ENCODE results near the gene PDXK.

PDXK gene

GRCh38 chr21:43744725-43745124, 25.8 kb downstream of the PDXK start:
- DNase-seq = no peak

- no peak for DNase-seq
These were observed 27.0 kb downstream of the PDXK start for GRCh38 chr21:43745772-43746517.

GRCh38 chr21:43748622-43749021, 29.7 kb downstream of the PDXK start:
- DNase-seq = no peak

- DNase-seq = no peak
These were observed 30.8 kb downstream of the PDXK start for GRCh38 chr21:43749651-43750262.

- no peak for DNase-seq
These were observed 31.6 kb downstream of the PDXK start for GRCh38 chr21:43750339-43751033.

GRCh38 chr21:43751955-43752591, 33.1 kb downstream of the PDXK start:
- DNase-seq = no peak

- DNase-seq = no peak
These were observed 34.0 kb downstream of the PDXK start for GRCh38 chr21:43752758-43753438.

- no peak for DNase-seq
These were observed 34.5 kb downstream of the PDXK start for GRCh38 chr21:43753439-43753799.

- no peak for DNase-seq
These were observed 36.2 kb downstream of the PDXK start for GRCh38 chr21:43754948-43755781.

- DNase-seq = no peak
These were observed 37.1 kb downstream of the PDXK start for GRCh38 chr21:43755820-43756594.

- DNase-seq = no peak
These were observed 38.7 kb downstream of the PDXK start for GRCh38 chr21:43757601-43758000.

- DNase-seq = no peak
These were observed 39.2 kb downstream of the PDXK start for GRCh38 chr21:43758111-43758641.

GRCh38 chr21:43758811-43759210, 39.9 kb downstream of the PDXK start:
- no peak for DNase-seq

- DNase-seq = no peak
These were observed 40.7 kb downstream of the PDXK start for GRCh38 chr21:43759651-43760050.

GRCh38 chr21:43760391-43760958, 41.5 kb downstream of the PDXK start:
- no peak for DNase-seq

GRCh38 chr21:43761886-43762285, 43.0 kb downstream of the PDXK start:
- no peak for DNase-seq

- DNase-seq = no peak
These were observed 43.6 kb downstream of the PDXK start for GRCh38 chr21:43762303-43763128.

GRCh38 chr21:43763901-43764523, 45.1 kb downstream of the PDXK start:
- no peak for DNase-seq
